Type B pancreatic cell (in vitro differentiated cells): ENCODE data around the gene PPIA. TPM values are rescaled to one million over a fixed set of nuclear protein-coding genes. Genes with fewer than 3 reads are reported as not detected.

ENCODE experiments used
- DNase-seq: peaks from one replicate; pipeline ENCODE4 v3.0.0; 2021; ENCODE audit warnings: mixed read lengths; ENCODE audit not compliant: unreplicated experiment; ENCODE audit errors: extremely low spot score
- H3K27ac Mint-ChIP-seq: 2 replicates; pipeline ENCODE4 v1.8.0; 2021; ENCODE audit warnings: mild to moderate bottlenecking, mixed read lengths
- H3K27me3 Mint-ChIP-seq: 2 replicates; pipeline ENCODE4 v1.8.0; 2021; ENCODE audit warnings: mixed read lengths
- H3K36me3 Mint-ChIP-seq: 2 replicates; pipeline ENCODE4 v1.8.0; 2021; ENCODE audit warnings: mixed read lengths
- H3K4me1 Mint-ChIP-seq: one replicate; pipeline ENCODE4 v1.8.0; 2021; ENCODE audit warnings: mixed read lengths; ENCODE audit not compliant: unreplicated experiment
- H3K4me3 Mint-ChIP-seq: 2 replicates; pipeline ENCODE4 v1.8.0; 2021; ENCODE audit warnings: mild to moderate bottlenecking, mixed read lengths
- H3K9me3 Mint-ChIP-seq: 2 replicates; pipeline ENCODE4 v1.8.0; 2021; ENCODE audit warnings: mixed read lengths
- CTCF ChIP-seq: fragments of 200-600 bp; sonication (generic); conservative IDR thresholded peaks from 2 replicates; pipeline ENCODE4 v1.5.0; 2021; ENCODE audit warnings: antibody characterized with exemption, mild to moderate bottlenecking
- total RNA-seq: library from RNA; stranded (reverse); gene quantifications from 2 replicates; pipeline ENCODE4 v1.2.1, GENCODE V29; 2021; ENCODE audit warnings: low replicate concordance

The PPIA gene
- total RNA-seq, 1 donor from 2014 or later: 1,469 TPM

GRCh38 chr7:44756904-44757303 is 39.6 kb upstream of the PPIA start:
- Mint-ChIP-seq H3K36me3 (peaks cover 14% of the 10 kb centered on the region), H3K4me1 (peaks cover 10% of the 10 kb centered on the region), H3K27me3 (no peaks in the 10 kb centered on the region), H3K27ac (no peak overlapping the region), H3K9me3 (no peaks in the 10 kb centered on the region), H3K4me3 (no peak overlapping the region)
- no peak for TF ChIP-seq CTCF
- DNase-seq: no peak

- H3K27ac Mint-ChIP-seq: no peak overlapping the region
- no peak for TF ChIP-seq CTCF
- DNase-seq: no peak
- no peaks in the 10 kb centered on the region for H3K9me3 Mint-ChIP-seq
- peaks cover 9% of the 10 kb centered on the region for H3K4me1 Mint-ChIP-seq
- H3K36me3 Mint-ChIP-seq: peaks cover 16% of the 10 kb centered on the region
- no peak overlapping the region for H3K4me3 Mint-ChIP-seq
- no peaks in the 10 kb centered on the region for H3K27me3 Mint-ChIP-seq
Observed at GRCh38 chr7:44757311-44757710, 39.2 kb upstream of the PPIA start.

GRCh38 chr7:44757739-44758138 is 38.7 kb upstream of the PPIA start:
- Mint-ChIP-seq H3K27me3 (no peaks in the 10 kb centered on the region), H3K4me1 (peaks cover 5% of the 10 kb centered on the region), H3K9me3 (no peaks in the 10 kb centered on the region), H3K27ac (no peak overlapping the region), H3K4me3 (no peak overlapping the region), H3K36me3 (peaks cover 14% of the 10 kb centered on the region)
- TF ChIP-seq CTCF: no peak
- no peak for DNase-seq

- Mint-ChIP-seq H3K36me3 (peaks cover 14% of the 10 kb centered on the region), H3K27me3 (no peaks in the 10 kb centered on the region), H3K4me1 (peaks cover 4% of the 10 kb centered on the region), H3K4me3 (no peak overlapping the region), H3K9me3 (no peaks in the 10 kb centered on the region), H3K27ac (no peak overlapping the region)
- no peak for TF ChIP-seq CTCF
- no peak for DNase-seq
Observed at GRCh38 chr7:44759246-44759645, 37.2 kb upstream of the PPIA start.

- H3K9me3 Mint-ChIP-seq: no peaks in the 10 kb centered on the region
- no peak for TF ChIP-seq CTCF
- H3K36me3 Mint-ChIP-seq: peaks cover 17% of the 10 kb centered on the region
- no peak for DNase-seq
- H3K4me3 Mint-ChIP-seq: no peak overlapping the region
- peaks cover under 1% of the 10 kb centered on the region for H3K4me1 Mint-ChIP-seq
- H3K27me3 Mint-ChIP-seq: no peaks in the 10 kb centered on the region
- H3K27ac Mint-ChIP-seq: no peak overlapping the region
Observed at GRCh38 chr7:44760034-44760580, 36.4 kb upstream of the PPIA start.
